Measurements from ENCODE around the gene ZFYVE27. TPM values are rescaled to one million over a fixed set of nuclear protein-coding genes. Genes with fewer than 3 reads are reported as not detected.

Gene ZFYVE27
- total RNA-seq, 6 donors from 2014 or later: 20.5 to 51.3 (median 26.4) TPM

DNA sequence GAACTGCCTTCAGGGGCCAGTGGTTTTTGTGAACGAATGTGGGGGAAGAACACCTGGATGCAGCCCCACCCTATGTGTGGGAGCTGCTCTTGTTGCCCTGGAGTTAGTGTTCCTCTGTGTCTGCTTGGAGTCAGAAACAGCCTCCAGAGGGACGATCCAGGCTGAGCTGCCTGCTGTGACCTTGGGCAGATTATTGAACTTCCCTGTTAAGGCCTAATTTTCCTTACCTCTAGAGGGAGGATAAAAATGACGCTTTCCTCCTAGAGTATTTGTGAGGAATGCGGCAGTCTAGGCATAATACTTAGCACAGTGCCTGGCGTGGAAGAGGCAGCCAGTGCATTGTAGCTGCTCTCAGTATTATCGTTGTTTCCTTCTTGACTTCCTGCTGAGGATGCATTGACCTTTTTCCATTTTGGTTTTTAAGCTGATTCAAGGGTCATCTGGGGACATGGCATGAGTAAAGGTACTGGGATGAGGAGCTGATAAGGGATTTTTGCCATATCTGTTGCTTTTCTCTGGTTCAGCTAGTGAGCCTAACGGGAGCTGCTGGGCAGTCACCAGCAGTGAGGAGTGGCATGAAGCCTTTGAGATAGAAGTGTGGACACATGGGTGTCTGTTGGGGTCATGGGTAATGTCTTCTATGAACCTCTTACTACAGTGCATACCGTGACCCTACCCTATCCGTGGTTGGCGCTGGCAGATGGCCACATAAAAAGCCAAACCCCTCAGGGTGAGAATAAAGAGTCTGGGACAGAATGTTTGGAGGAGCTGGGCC, 6.4 kb downstream of the ZFYVE27 start:
- Histone ChIP-seq H3K27me3 (no peaks in the 10 kb centered on the region), H3K4me3 (no peak overlapping the region), H3K4me1 (peaks cover 2 to 6% (median 5%) of the 10 kb centered on the region in 4 donors), H3K9me3 (no peaks in the 10 kb centered on the region), H3K27ac (no peak overlapping the region), H3K36me3 (peaks cover 16 to 99% (median 46%) of the 10 kb centered on the region in 4 donors)
- ATAC-seq (ENCODE audit: low FRiP score in 2 of 2) (peak in 1 of 2 donors; percentile 15), DNase-seq (no peak)
- WGBS, 2 donors: 86 to 87% methylated on average over 9 to 10 of the region's 10 CpGs
- TF ChIP-seq POLR2A (IDR thresholded peaks at IDR 0.05): no peak
- TF ChIP-seq POLR2AphosphoS5 (IDR thresholded peaks at IDR 0.05): no peak
- no peak for TF ChIP-seq EP300 (IDR thresholded peaks at IDR 0.05)
- TF ChIP-seq, protein P1, sequence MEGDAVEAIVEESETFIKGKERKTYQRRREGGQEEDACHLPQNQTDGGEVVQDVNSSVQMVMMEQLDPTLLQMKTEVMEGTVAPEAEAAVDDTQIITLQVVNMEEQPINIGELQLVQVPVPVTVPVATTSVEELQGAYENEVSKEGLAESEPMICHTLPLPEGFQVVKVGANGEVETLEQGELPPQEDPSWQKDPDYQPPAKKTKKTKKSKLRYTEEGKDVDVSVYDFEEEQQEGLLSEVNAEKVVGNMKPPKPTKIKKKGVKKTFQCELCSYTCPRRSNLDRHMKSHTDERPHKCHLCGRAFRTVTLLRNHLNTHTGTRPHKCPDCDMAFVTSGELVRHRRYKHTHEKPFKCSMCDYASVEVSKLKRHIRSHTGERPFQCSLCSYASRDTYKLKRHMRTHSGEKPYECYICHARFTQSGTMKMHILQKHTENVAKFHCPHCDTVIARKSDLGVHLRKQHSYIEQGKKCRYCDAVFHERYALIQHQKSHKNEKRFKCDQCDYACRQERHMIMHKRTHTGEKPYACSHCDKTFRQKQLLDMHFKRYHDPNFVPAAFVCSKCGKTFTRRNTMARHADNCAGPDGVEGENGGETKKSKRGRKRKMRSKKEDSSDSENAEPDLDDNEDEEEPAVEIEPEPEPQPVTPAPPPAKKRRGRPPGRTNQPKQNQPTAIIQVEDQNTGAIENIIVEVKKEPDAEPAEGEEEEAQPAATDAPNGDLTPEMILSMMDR (IDR thresholded peaks at IDR 0.05): no peak

DNA sequence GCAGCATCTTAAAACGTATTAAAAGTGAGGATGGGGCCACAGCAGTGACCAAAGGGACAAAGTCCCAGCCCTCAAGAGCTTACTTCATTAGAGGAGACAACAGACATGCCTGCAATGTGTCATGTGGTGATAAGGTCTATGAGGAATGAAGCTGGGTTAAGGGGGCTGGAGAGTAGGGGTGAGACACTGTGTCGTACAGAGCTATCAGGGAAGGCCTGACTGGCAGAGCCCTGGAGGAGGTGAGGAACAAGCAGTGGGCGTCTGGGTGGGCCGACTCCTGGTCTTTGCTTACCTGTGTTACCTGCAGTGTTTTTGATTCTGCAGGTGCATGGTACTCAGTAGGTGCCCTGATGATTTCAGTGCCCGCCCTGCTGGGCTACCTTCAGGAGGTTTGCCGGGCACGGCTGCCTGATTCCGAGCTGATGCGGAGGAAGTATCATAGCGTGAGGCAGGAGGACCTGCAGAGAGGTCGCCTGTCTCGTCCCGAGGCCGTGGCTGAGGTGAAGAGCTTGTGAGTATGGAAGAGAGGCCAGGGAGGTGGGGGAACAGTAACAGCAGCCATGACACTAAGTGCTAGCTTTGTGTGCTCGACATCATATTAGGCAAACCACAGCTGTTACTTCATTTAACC, 7.6 kb downstream of the ZFYVE27 start:
- H3K27me3 ChIP-seq: no peaks in the 10 kb centered on the region
- DNase-seq (no peak), ATAC-seq (ENCODE audit: low FRiP score in 2 of 2) (peak in 1 of 2 donors; percentile 46)
- H3K9me3 ChIP-seq: no peaks in the 10 kb centered on the region
- no peak overlapping the region for H3K27ac ChIP-seq
- WGBS, 2 donors: 90 to 94% methylated on average over 15 of the region's 15 CpGs
- TF ChIP-seq POLR2A (IDR thresholded peaks at IDR 0.05) (no peak), EP300 (IDR thresholded peaks at IDR 0.05) (no peak), POLR2AphosphoS5 (IDR thresholded peaks at IDR 0.05) (no peak)
- TF ChIP-seq, protein P1 (IDR thresholded peaks at IDR 0.05): no peak
- H3K36me3 ChIP-seq: peaks cover 14 to 100% (median 55%) of the 10 kb centered on the region in 4 donors
- no peak overlapping the region for H3K4me3 ChIP-seq
- H3K4me1 ChIP-seq: no peaks in the 10 kb centered on the region

DNA sequence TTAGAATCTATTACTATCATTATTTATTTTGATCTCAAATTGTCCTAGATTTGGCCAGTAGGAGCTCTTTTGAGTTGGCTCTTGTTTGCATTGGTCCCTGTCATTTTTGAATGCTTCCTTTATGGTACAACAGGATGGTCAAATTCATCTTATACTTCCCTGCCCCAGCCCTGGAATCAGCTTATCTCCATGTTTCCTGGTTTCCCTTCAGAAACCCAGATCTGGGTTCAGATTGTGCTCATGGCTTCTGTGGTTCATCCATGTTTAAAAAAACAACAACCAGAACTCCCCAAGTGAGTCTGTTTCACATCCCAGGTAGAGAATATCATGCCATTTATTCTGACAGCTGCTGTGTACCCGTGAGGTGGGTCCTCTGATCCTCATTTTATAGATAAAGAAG, 10.6 kb downstream of the ZFYVE27 start:
- no peak for DNase-seq
- H3K4me1 ChIP-seq: no peaks in the 10 kb centered on the region
- peaks cover 26 to 100% (median 81%) of the 10 kb centered on the region in 4 donors for H3K36me3 ChIP-seq
- 92 to 93% methylated on average over 1 of the region's 1 CpG for WGBS, 2 donors
- H3K27me3 ChIP-seq: no peaks in the 10 kb centered on the region
- no peak overlapping the region for H3K4me3 ChIP-seq
- no peak for ATAC-seq (ENCODE audit: low FRiP score in 2 of 2)
- TF ChIP-seq EP300 (IDR thresholded peaks at IDR 0.05) (no peak), POLR2AphosphoS5 (IDR thresholded peaks at IDR 0.05) (no peak), POLR2A (IDR thresholded peaks at IDR 0.05) (no peak)
- TF ChIP-seq, protein P1 (IDR thresholded peaks at IDR 0.05): no peak
- no peaks in the 10 kb centered on the region for H3K9me3 ChIP-seq
- H3K27ac ChIP-seq: no peak overlapping the region

DNA sequence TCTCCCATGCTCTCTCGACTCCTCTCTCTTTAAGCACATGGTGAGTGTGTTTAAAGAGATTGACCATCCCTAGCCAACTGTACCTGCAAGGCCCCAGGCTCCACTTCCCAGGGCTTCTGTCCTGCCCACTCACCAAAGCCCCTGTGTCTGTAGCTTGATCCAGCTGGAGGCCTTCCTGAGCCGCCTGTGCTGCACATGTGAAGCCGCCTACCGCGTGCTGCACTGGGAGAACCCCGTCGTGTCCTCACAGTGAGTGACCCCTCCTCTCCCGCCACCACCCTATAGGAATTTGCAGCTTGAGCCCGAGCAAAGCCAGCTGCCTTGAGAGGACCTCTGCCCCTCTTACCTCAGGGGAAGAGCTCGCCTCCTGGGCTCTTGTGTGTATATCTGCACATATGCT, 11.2 kb downstream of the ZFYVE27 start:
- Histone ChIP-seq H3K4me3 (no peak overlapping the region), H3K36me3 (peaks cover 29 to 100% (median 82%) of the 10 kb centered on the region in 4 donors), H3K9me3 (no peaks in the 10 kb centered on the region), H3K27me3 (no peaks in the 10 kb centered on the region), H3K27ac (no peak overlapping the region), H3K4me1 (no peaks in the 10 kb centered on the region)
- WGBS, 2 donors: 87 to 91% methylated on average over 6 to 10 of the region's 10 CpGs
- TF ChIP-seq EP300 (IDR thresholded peaks at IDR 0.05): no peak
- TF ChIP-seq, protein P1 (IDR thresholded peaks at IDR 0.05): no peak
- no peak for TF ChIP-seq POLR2A (IDR thresholded peaks at IDR 0.05)
- no peak for TF ChIP-seq POLR2AphosphoS5 (IDR thresholded peaks at IDR 0.05)
- no peak for ATAC-seq (ENCODE audit: low FRiP score in 2 of 2)
- DNase-seq: no peak
